Cardiac muscle cell (in vitro differentiated cells and primary cell): ENCODE results near the gene DAND5. TPM values are rescaled to one million over a fixed set of nuclear protein-coding genes. Genes with fewer than 3 reads are reported as not detected.
"Not testable (repeated sequence)": the region's sequence is repeated elsewhere in the genome, so short reads cannot be mapped to it uniquely, and the experiment has no call there.

Source experiments
- DNase-seq, 2 donors: peaks; one replicate each; pipeline versions ENCODE4 v3.0.0 to v3.0.0-alpha.2; 2010 to 2017; ENCODE audit warnings: low read depth in 1 of 2, low spot score in 1 of 2
- H3K27ac ChIP-seq: fragments of 200-600 bp; sonication (generic); 2 replicates; pipeline ENCODE4 v1.5.1; 2016
- H3K27me3 ChIP-seq: fragments of 200-600 bp; sonication (generic); 2 replicates; pipeline ENCODE4 v1.6.0; 2016; ENCODE audit warnings: control low read depth
- H3K36me3 ChIP-seq: fragments of 200-600 bp; sonication (generic); 2 replicates; pipeline ENCODE4 v1.5.1; 2016; ENCODE audit warnings: control low read depth
- H3K4me1 ChIP-seq: fragments of 200-600 bp; sonication (generic); 2 replicates; pipeline ENCODE4 v1.8.1; 2017; ENCODE audit warnings: low read depth, mild to moderate bottlenecking, mixed run types
- H3K4me3 ChIP-seq: fragments of 200-600 bp; sonication (generic); 2 replicates; pipeline ENCODE4 v1.5.1; 2016; ENCODE audit warnings: mild to moderate bottlenecking
- H3K9me3 ChIP-seq: fragments of 200-600 bp; sonication (generic); 2 replicates; pipeline ENCODE4 v1.5.1; 2017; ENCODE audit warnings: low read depth, mild to moderate bottlenecking, control low read depth
- polyA plus RNA-seq: library from polyadenylated mRNA; unstranded; fragments of >200 nt; fragmentation: Nextera tagmentation; extraction: Ambion mirVana; gene quantifications from 2 replicates; pipeline ENCODE4 v1.2.1, GENCODE V29; 2016
- total RNA-seq: library from RNA; depleted of rRNA; stranded (reverse); fragments of >200 nt; gene quantifications from 2 replicates; pipeline ENCODE4 v1.2.3, GENCODE V29; 2016
- TF ChIP-seq, protein P1 (sequence below): IDR thresholded peaks from 2 replicates; pipeline ENCODE4 v1.5.1; 2012; ENCODE audit warnings: low read depth, mild to moderate bottlenecking, low read length

The DAND5 gene
- total and polyA plus RNA-seq, 2 experiments from 2014 or later, result 0.07 TPM; not detected in 1

DNA sequence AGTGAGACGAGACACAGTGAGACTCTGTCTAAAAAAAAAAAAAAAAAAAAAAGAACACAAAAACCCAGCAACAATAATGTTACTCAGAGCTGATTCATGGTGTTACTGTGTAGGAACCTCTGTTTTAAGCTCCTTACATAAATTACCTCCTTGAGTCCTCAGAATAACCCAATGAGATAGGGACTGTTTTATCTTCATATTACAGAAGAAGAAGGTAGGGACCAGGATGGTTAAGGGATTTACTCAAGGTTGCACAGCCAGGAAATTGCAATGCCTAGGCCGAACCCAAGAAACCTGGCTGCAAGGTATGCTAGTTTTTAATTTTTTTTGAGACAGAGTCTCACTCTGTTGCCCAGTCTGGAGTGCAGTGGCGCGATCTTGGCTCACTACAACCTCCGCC lies 1.5 kb upstream of the DAND5 start:
- Histone ChIP-seq H3K4me3 (no peak overlapping the region), H3K4me1 (no peaks in the 10 kb centered on the region), H3K9me3 (no peaks in the 10 kb centered on the region), H3K27ac (no peak overlapping the region), H3K27me3 (no peaks in the 10 kb centered on the region), H3K36me3 (no peaks in the 10 kb centered on the region)
- DNase-seq, result no peak
- TF ChIP-seq, protein P1, sequence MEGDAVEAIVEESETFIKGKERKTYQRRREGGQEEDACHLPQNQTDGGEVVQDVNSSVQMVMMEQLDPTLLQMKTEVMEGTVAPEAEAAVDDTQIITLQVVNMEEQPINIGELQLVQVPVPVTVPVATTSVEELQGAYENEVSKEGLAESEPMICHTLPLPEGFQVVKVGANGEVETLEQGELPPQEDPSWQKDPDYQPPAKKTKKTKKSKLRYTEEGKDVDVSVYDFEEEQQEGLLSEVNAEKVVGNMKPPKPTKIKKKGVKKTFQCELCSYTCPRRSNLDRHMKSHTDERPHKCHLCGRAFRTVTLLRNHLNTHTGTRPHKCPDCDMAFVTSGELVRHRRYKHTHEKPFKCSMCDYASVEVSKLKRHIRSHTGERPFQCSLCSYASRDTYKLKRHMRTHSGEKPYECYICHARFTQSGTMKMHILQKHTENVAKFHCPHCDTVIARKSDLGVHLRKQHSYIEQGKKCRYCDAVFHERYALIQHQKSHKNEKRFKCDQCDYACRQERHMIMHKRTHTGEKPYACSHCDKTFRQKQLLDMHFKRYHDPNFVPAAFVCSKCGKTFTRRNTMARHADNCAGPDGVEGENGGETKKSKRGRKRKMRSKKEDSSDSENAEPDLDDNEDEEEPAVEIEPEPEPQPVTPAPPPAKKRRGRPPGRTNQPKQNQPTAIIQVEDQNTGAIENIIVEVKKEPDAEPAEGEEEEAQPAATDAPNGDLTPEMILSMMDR, result no peak

DNA sequence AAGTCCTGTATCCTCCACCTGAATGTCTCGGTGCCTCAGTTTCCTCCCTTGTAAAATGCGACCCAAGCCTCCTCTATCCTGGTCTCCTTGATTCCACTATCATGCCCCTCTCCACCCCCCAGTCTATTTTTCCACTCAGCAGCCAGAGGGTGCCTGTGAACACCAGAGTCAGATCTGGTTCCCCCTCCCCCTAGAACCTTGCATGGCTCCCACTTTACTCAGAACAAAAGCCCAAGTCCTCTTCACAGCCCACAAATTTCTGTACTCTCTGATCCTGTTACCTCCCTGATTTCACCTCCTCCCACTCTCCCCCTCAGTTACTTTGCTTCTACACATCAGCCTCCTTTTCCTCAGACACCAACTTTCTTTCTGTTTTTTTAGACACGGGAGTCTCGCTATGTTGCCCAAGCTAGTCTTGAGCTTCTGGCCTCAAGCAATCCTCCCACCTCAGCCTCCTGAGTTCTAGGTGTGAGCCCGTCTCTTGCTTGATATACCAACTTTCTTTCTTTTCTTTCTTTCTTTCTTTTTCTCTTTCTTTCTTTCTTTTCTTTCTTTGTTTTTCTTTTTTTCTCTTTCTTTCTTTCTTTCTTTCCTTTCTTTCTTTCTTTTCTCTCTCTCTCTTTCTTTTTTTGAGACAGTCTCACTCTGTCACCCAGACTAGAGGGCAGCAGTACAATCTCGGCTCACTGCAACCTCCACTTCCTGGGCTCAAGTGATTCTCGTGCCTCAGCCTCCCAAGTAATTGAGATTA lies 869 bp downstream of the DAND5 start:
- Histone ChIP-seq H3K27ac (no peak overlapping the region), H3K9me3 (no peaks in the 10 kb centered on the region), H3K4me3 (no peak overlapping the region), H3K4me1 (no peaks in the 10 kb centered on the region), H3K36me3 (no peaks in the 10 kb centered on the region), H3K27me3 (peaks cover under 1% of the 10 kb centered on the region)
- no peak for DNase-seq
- TF ChIP-seq, protein P1, result no peak

DNA sequence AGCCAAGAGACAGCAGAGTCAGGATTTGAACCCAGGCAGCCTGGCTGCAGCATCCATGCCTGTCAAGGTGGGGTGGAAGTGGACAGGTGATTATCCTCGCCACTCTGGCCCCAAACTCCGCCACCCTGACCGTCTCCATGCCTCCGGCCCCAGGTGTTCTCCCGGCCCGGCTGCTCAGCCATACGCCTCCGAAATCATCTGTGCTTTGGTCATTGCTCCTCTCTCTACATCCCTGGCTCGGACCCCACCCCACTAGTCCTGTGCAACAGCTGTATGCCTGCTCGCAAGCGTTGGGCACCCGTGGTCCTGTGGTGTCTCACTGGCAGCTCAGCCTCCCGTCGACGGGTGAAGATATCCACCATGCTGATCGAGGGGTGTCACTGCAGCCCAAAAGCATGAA lies 3.9 kb downstream of the DAND5 start:
- peaks cover 13% of the 10 kb centered on the region for H3K27me3 ChIP-seq
- H3K36me3 ChIP-seq, result no peaks in the 10 kb centered on the region
- H3K4me3 ChIP-seq, result no peak overlapping the region
- H3K9me3 ChIP-seq, result no peaks in the 10 kb centered on the region
- DNase-seq, result no peak
- no peak overlapping the region for H3K27ac ChIP-seq
- TF ChIP-seq, protein P1, result no peak
- H3K4me1 ChIP-seq, result no peaks in the 10 kb centered on the region

DNA sequence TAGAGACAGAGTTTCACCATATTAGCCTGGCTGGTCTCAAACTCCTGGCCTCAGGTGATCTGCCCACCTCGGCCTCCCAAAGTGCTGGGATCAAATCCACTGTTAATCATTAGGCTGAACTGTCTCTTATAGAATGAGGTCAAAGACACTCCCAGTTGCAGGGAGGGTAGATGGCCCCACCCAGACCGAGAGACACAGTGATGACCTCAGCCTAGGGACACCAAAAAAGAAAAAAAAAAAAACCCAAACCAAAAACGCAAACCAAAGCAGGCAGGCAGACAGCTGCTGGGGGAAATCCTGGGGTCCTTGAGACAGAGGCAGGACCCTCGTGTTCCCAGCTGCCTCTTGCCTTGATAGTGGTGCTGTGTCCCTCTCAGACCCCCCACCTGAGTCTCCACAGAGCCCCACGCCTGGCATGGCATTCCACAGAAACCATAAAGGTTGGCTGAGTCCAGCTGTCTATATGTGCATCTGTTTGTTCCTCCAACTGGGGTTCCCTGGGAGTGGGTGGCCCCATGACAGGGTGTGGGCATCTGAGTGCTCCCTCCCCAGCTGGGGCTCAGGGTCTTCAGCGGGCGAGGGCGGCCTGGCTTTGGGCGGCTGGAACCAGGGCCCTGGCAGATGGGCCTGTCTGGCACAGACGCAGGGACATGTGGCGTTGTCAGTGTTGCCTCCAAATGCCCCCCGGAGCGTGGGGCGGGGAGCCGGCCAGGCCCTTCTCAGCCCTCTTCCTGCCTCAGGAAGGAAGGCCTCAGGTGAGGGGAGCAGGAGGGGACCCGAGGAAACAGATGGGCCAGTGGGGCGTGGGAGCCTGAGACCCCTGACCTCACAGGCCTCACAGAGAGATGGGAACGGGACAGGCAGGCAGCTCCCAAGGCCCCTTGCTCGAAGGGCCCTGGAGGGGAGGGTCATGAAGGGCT lies 5.2 kb downstream of the DAND5 start:
- no peaks in the 10 kb centered on the region for H3K9me3 ChIP-seq
- no peak for DNase-seq
- no peak overlapping the region for H3K4me3 ChIP-seq
- TF ChIP-seq, protein P1, result no peak
- no peaks in the 10 kb centered on the region for H3K36me3 ChIP-seq
- no peak overlapping the region for H3K27ac ChIP-seq
- H3K4me1 ChIP-seq, result no peaks in the 10 kb centered on the region
- H3K27me3 ChIP-seq, result peaks cover 21% of the 10 kb centered on the region

DNA sequence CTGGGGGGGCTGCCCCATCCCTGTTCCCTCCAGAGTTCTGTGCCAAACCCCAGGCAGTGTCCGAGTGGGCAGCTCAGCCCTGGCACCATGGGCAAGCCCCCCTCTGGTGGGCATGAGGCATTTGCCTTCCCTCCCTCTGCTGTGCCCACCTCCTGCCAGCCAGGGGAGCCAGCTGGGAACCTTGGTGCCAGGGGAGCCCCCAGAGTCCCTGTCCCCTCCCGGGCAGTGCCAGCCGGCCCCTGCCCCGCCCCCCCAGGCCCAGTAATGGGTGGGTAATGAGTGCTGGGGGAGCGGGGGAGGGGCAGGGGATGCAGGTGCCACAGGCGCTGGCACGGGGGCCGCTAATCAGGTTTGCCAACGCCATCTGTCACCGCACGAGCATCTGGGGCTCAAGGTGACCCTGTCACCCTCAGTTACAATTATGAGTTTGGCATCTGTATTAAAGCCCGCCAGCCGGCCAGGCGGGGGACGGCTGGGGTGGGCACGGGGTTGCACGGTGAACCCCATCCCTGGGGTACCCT lies 5.9 kb downstream of the DAND5 start:
- Histone ChIP-seq H3K27me3 (peaks cover 28% of the 10 kb centered on the region), H3K4me1 (no peaks in the 10 kb centered on the region), H3K4me3 (no peak overlapping the region), H3K9me3 (no peaks in the 10 kb centered on the region), H3K27ac (no peak overlapping the region), H3K36me3 (no peaks in the 10 kb centered on the region)
- TF ChIP-seq, protein P1, result no peak
- DNase-seq, result no peak

DNA sequence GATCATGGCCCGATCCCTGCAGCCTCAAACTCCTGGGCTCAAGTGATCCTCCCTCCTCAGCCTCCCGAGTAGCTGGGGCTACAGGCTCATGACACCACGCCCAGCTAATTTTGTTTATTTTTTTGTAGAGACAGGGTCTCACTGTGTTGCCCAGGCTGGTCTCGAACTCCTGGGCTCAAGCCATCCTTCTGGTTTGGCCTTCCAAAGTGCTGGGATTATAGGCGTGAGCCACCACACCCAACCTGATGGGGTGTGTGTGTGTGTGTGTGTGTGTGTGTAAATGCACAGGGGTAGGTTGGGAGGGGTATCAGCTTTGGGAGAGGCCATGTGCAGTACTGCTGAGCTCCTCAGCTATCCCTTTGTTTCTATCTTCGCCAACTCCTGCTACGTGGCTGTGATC lies 6.7 kb downstream of the DAND5 start:
- not testable (repeated sequence) for H3K4me3 ChIP-seq, H3K9me3 ChIP-seq, DNase-seq, H3K27ac ChIP-seq, H3K4me1 ChIP-seq, H3K36me3 ChIP-seq
- H3K27me3 ChIP-seq, result peaks cover 36% of the 10 kb centered on the region
